Mesenchymal stem cell (in vitro differentiated cells and primary cell): Measurements from ENCODE around the gene POLR2L.

ENCODE experiments used
- DNase-seq: peaks from one replicate; pipeline ENCODE4 v3.0.0-alpha.2; 2013
- H2AFZ ChIP-seq: one replicate; pipeline ENCODE4 v1.6.1; 2013; ENCODE audit warnings: low read depth, mild to moderate bottlenecking, control low read depth, inconsistent platforms, low read length, moderate library complexity
- H2AK5ac ChIP-seq: 2 replicates; pipeline ENCODE4 v1.6.1; 2013; ENCODE audit warnings: low read length, moderate library complexity, mild to moderate bottlenecking, inconsistent platforms; ENCODE audit not compliant: severe bottlenecking
- H2BK120ac ChIP-seq: one replicate; pipeline ENCODE4 v1.6.1; 2013; ENCODE audit warnings: low read depth, mild to moderate bottlenecking, inconsistent platforms, low read length, moderate library complexity
- H2BK12ac ChIP-seq, 2 experiments: one replicate each; pipeline ENCODE4 v1.6.1; 2013; ENCODE audit warnings: inconsistent platforms in 2 of 2, low read length in 2 of 2, mild to moderate bottlenecking in 2 of 2, moderate library complexity in 2 of 2, control low read depth in 1 of 2
- H2BK15ac ChIP-seq: one replicate; pipeline ENCODE4 v1.6.1; 2013; ENCODE audit warnings: mild to moderate bottlenecking, low read depth, inconsistent platforms; ENCODE audit not compliant: poor library complexity, severe bottlenecking
- H2BK5ac ChIP-seq: 2 replicates; pipeline ENCODE4 v1.6.1; 2013; ENCODE audit warnings: low read depth, mild to moderate bottlenecking, low read length, control low read depth, inconsistent platforms; ENCODE audit not compliant: poor library complexity, severe bottlenecking
- H3K14ac ChIP-seq, 2 experiments: one replicate each; pipeline ENCODE4 v1.6.1; 2013; ENCODE audit warnings: inconsistent platforms in 2 of 2, low read length in 2 of 2, control low read depth in 1 of 2, mild to moderate bottlenecking in 1 of 2, moderate library complexity in 1 of 2
- H3K18ac ChIP-seq, 2 experiments: one replicate each; pipeline ENCODE4 v1.6.1; 2013; ENCODE audit warnings: inconsistent platforms in 2 of 2, low read length in 2 of 2, control low read depth in 1 of 2, low read depth in 1 of 2, mild to moderate bottlenecking in 1 of 2
- H3K23ac ChIP-seq, 2 experiments: one replicate each; pipeline ENCODE4 v1.6.1; 2013; ENCODE audit warnings: inconsistent platforms in 2 of 2, low read length in 2 of 2, mild to moderate bottlenecking in 2 of 2, moderate library complexity in 2 of 2, control low read depth in 1 of 2
- H3K27ac ChIP-seq: 2 replicates; pipeline ENCODE4 v1.5.1; 2013; ENCODE audit warnings: mild to moderate bottlenecking, moderate library complexity, low read length, control low read depth, inconsistent platforms; ENCODE audit not compliant: poor library complexity, severe bottlenecking
- H3K27me3 ChIP-seq, 2 experiments: 2 replicates each; pipeline versions ENCODE4 v1.6.1 to v1.7.0; 2013; ENCODE audit warnings: low read length in 2 of 2, mild to moderate bottlenecking in 2 of 2, moderate library complexity in 2 of 2, control low read depth in 1 of 2, inconsistent platforms in 1 of 2; ENCODE audit not compliant: control insufficient read depth in 1 of 2, insufficient read depth in 1 of 2
- H3K36me3 ChIP-seq, 2 experiments: 2 replicates each; pipeline versions ENCODE4 v1.6.1 to v1.7.0; 2013; ENCODE audit warnings: low read length in 2 of 2, control low read depth in 1 of 2, inconsistent platforms in 1 of 2, low read depth in 1 of 2, mild to moderate bottlenecking in 1 of 2; ENCODE audit not compliant: insufficient read depth in 2 of 2, control insufficient read depth in 1 of 2
- H3K4ac ChIP-seq, 2 experiments: one replicate each; pipeline ENCODE4 v1.6.1; 2013; ENCODE audit warnings: inconsistent platforms in 2 of 2, low read length in 2 of 2, mild to moderate bottlenecking in 2 of 2, moderate library complexity in 2 of 2, control low read depth in 1 of 2, low read depth in 1 of 2
- H3K4me1 ChIP-seq: 2 replicates; pipeline ENCODE4 v1.6.1; 2013; ENCODE audit warnings: low read depth, low read length, control low read depth; ENCODE audit not compliant: control insufficient read depth, insufficient read depth
- H3K4me2 ChIP-seq: 2 replicates; pipeline ENCODE4 v1.6.1; 2013; ENCODE audit warnings: low read length, mild to moderate bottlenecking, inconsistent platforms; ENCODE audit not compliant: poor library complexity, severe bottlenecking
- H3K4me3 ChIP-seq, 2 experiments: 2 replicates each; pipeline versions ENCODE4 v1.5.1 to v1.7.0; 2013; ENCODE audit warnings: low read length in 2 of 2, mild to moderate bottlenecking in 2 of 2, control low read depth in 1 of 2, low read depth in 1 of 2; ENCODE audit not compliant: insufficient read depth in 1 of 2
- H3K79me1 ChIP-seq: replicated peaks from 2 replicates; pipeline ENCODE4 v1.6.1; 2013; ENCODE audit warnings: mild to moderate bottlenecking, control low read depth, low read length, inconsistent platforms; ENCODE audit not compliant: poor library complexity, severe bottlenecking
- H3K9ac ChIP-seq: 2 replicates; pipeline ENCODE4 v1.7.0; 2013; ENCODE audit warnings: mild to moderate bottlenecking, low read length, moderate library complexity
- H3K9me3 ChIP-seq: 2 replicates; pipeline ENCODE4 v1.7.0; 2013; ENCODE audit warnings: mild to moderate bottlenecking, low read length; ENCODE audit not compliant: control insufficient read depth
- H4K8ac ChIP-seq: one replicate; pipeline ENCODE4 v1.6.1; 2013; ENCODE audit warnings: inconsistent platforms, mild to moderate bottlenecking, low read length, moderate library complexity
- H4K91ac ChIP-seq: one replicate; pipeline ENCODE4 v1.6.1; 2013; ENCODE audit warnings: mild to moderate bottlenecking, low read length, inconsistent platforms
- WGBS: methylation state at CpG from one replicate; pipeline ENCODE4 v1.1.7; 2013; ENCODE audit warnings: mixed read lengths; 5-methylcytosine and 5-hydroxymethylcytosine counted together

Gene POLR2L

GRCh38 chr11:852762-853161 lies 10.4 kb upstream of the POLR2L start:
- H3K18ac ChIP-seq: no peak overlapping the region
- H2BK5ac ChIP-seq: no peak overlapping the region
- no peak overlapping the region for H3K4me2 ChIP-seq
- H3K27ac ChIP-seq: no peak overlapping the region
- no peaks in the 10 kb centered on the region for H3K27me3 ChIP-seq
- no peak overlapping the region for H4K8ac ChIP-seq
- no peak overlapping the region for H3K4me3 ChIP-seq
- no peak overlapping the region for H2AFZ ChIP-seq
- peaks cover 26% of the 10 kb centered on the region for H3K79me1 ChIP-seq
- no peak overlapping the region for H2BK15ac ChIP-seq
- no peak overlapping the region for H2BK120ac ChIP-seq
- DNase-seq: no peak
- H2AK5ac ChIP-seq: no peak overlapping the region
- H3K14ac ChIP-seq: no peak overlapping the region
- 93% methylated on average over 13 of the region's 15 CpGs for WGBS
- H3K23ac ChIP-seq: no peak overlapping the region
- H3K9me3 ChIP-seq: no peaks in the 10 kb centered on the region
- peaks cover 7 to 44% of the 10 kb centered on the region in 2 experiments for H3K36me3 ChIP-seq
- H3K4ac ChIP-seq: no peak overlapping the region
- no peak overlapping the region for H2BK12ac ChIP-seq
- H3K4me1 ChIP-seq: peaks cover 68% of the 10 kb centered on the region
- no peak overlapping the region for H3K9ac ChIP-seq
- H4K91ac ChIP-seq: no peak overlapping the region

GRCh38 chr11:850775-851763 lies 8.7 kb upstream of the POLR2L start:
- 37% methylated on average over 27 of the region's 28 CpGs for WGBS
- Histone ChIP-seq H3K4me1 (peaks cover 76% of the 10 kb centered on the region), H3K27me3 (no peaks in the 10 kb centered on the region), H3K27ac (no peak overlapping the region), H3K4ac (peak overlapping the region in 1 of 2 experiments; percentile 27), H3K14ac (peak overlapping the region in 1 of 2 experiments; percentile 58), H3K4me3 (peak overlapping the region; percentile 62 to 64), H4K8ac (no peak overlapping the region), H2BK12ac (peak overlapping the region in 1 of 2 experiments; percentile 29), H3K4me2 (peak overlapping the region; percentile 89), H3K79me1 (peaks cover 29% of the 10 kb centered on the region), H3K36me3 (peaks cover 6 to 36% of the 10 kb centered on the region in 2 experiments), H3K23ac (peak overlapping the region in 1 of 2 experiments; percentile 34), H2AFZ (no peak overlapping the region), H2BK120ac (no peak overlapping the region), H2BK5ac (no peak overlapping the region), H3K9ac (no peak overlapping the region), H3K9me3 (no peaks in the 10 kb centered on the region), H2BK15ac (no peak overlapping the region), H4K91ac (no peak overlapping the region), H2AK5ac (no peak overlapping the region), H3K18ac (no peak overlapping the region)
- no peak for DNase-seq

GRCh38 chr11:849951-850774 lies 7.8 kb upstream of the POLR2L start:
- Histone ChIP-seq H2AFZ (peak overlapping the region; percentile 56), H3K23ac (peak overlapping the region in 1 of 2 experiments; percentile 91), H3K27ac (no peak overlapping the region), H4K8ac (no peak overlapping the region), H3K18ac (peak overlapping the region in 1 of 2 experiments; percentile 64), H2BK5ac (no peak overlapping the region), H2AK5ac (no peak overlapping the region), H3K9me3 (no peaks in the 10 kb centered on the region), H2BK120ac (peak overlapping the region; percentile 9), H3K4ac (no peak overlapping the region), H3K36me3 (peaks cover 0 to 27% of the 10 kb centered on the region in 2 experiments), H3K14ac (peak overlapping the region in 1 of 2 experiments; percentile 32), H4K91ac (no peak overlapping the region), H3K4me1 (peaks cover 81% of the 10 kb centered on the region), H3K79me1 (peaks cover 28% of the 10 kb centered on the region), H3K27me3 (no peaks in the 10 kb centered on the region), H3K4me3 (peak overlapping the region; percentile 62 to 64), H3K9ac (no peak overlapping the region), H2BK15ac (peak overlapping the region; percentile 31), H3K4me2 (peak overlapping the region; percentile 89), H2BK12ac (peak overlapping the region in 1 of 2 experiments; percentile 49)
- DNase-seq: peak; percentile 26
- WGBS: 8% methylated on average over 76 of the region's 97 CpGs
